Measurements from ENCODE around the gene COG5. TPM values are rescaled to one million over a fixed set of nuclear protein-coding genes. Genes with fewer than 3 reads are reported as not detected.

The COG5 gene
- total and polyA plus RNA-seq, 10 donors, result 3.6 to 86.6 (median 48.7) TPM

GRCh38 chr7:107388604-107389003, 175.1 kb downstream of the COG5 start:
- Histone ChIP-seq H3K36me3 (peaks cover 0 to 8% (median 0%) of the 10 kb centered on the region in 6 donors), H3K27me3 (replicated peaks in 1 of 7) (no peaks in the 10 kb centered on the region), H3K4me1 (peaks cover 0 to 10% (median 7%) of the 10 kb centered on the region in 6 donors), H3K9me3 (no peaks in the 10 kb centered on the region), H3K4me3 (no peak overlapping the region), H3K27ac (no peak overlapping the region)
- 95 to 98% (median 95%) methylated on average over 8 of the region's 8 CpGs for WGBS, 5 donors
- DNase-seq, result no peak
- no peak for TF ChIP-seq POLR2A (IDR thresholded peaks at IDR 0.05)
- no peak for TF ChIP-seq POLR2AphosphoS5 (IDR thresholded peaks at IDR 0.05)
- no peak for TF ChIP-seq CTCF (IDR thresholded peaks at IDR 0.05 in 8 of 11, conservative IDR thresholded peaks at IDR 0.05 in 3 of 11)
- intact Hi-C loops (cut with DNase I; ENCODE audit: low total_unique reads), result no loop called here

- Histone ChIP-seq H3K27ac (peak overlapping the region in 1 of 8 donors; percentile 20), H3K4me3 (no peak overlapping the region), H3K36me3 (peaks cover 0 to 8% (median 0%) of the 10 kb centered on the region in 6 donors), H3K27me3 (replicated peaks in 1 of 7) (no peaks in the 10 kb centered on the region), H3K4me1 (peaks cover 0 to 10% (median 7%) of the 10 kb centered on the region in 6 donors), H3K9me3 (no peaks in the 10 kb centered on the region)
- 54 to 64% (median 60%) methylated on average over 6 of the region's 6 CpGs for WGBS, 5 donors
- no peak for DNase-seq
- no peak for TF ChIP-seq CTCF (IDR thresholded peaks at IDR 0.05 in 8 of 11, conservative IDR thresholded peaks at IDR 0.05 in 3 of 11)
- TF ChIP-seq POLR2AphosphoS5 (IDR thresholded peaks at IDR 0.05), result no peak
- no peak for TF ChIP-seq POLR2A (IDR thresholded peaks at IDR 0.05)
- intact Hi-C loops (cut with DNase I; ENCODE audit: low total_unique reads), result no loop called here
Observed at GRCh38 chr7:107387573-107388219, 176.0 kb downstream of the COG5 start.

GRCh38 chr7:107387128-107387527, 176.6 kb downstream of the COG5 start:
- Histone ChIP-seq H3K4me1 (peaks cover 0 to 10% (median 7%) of the 10 kb centered on the region in 6 donors), H3K4me3 (no peak overlapping the region), H3K27ac (peak overlapping the region in 1 of 8 donors; percentile 20), H3K27me3 (replicated peaks in 1 of 7) (no peaks in the 10 kb centered on the region), H3K9me3 (no peaks in the 10 kb centered on the region), H3K36me3 (peaks cover 0 to 8% (median 0%) of the 10 kb centered on the region in 6 donors)
- peak in 2 of 3 donors; percentile 36 to 42 for TF ChIP-seq POLR2AphosphoS5 (IDR thresholded peaks at IDR 0.05)
- TF ChIP-seq POLR2A (IDR thresholded peaks at IDR 0.05), result no peak
- no peak for TF ChIP-seq CTCF (IDR thresholded peaks at IDR 0.05 in 8 of 11, conservative IDR thresholded peaks at IDR 0.05 in 3 of 11)
- DNase-seq, result peak; percentile 77
- 44 to 68% (median 53%) methylated on average over 6 of the region's 6 CpGs for WGBS, 5 donors
- intact Hi-C loops (cut with DNase I; ENCODE audit: low total_unique reads), result no loop called here

GRCh38 chr7:107386548-107387102, 177.1 kb downstream of the COG5 start:
- Histone ChIP-seq H3K27ac (peak overlapping the region in 1 of 8 donors; percentile 20), H3K27me3 (replicated peaks in 1 of 7) (no peaks in the 10 kb centered on the region), H3K4me3 (no peak overlapping the region), H3K36me3 (peaks cover 0 to 8% (median 0%) of the 10 kb centered on the region in 6 donors), H3K9me3 (no peaks in the 10 kb centered on the region), H3K4me1 (peaks cover 0 to 10% (median 7%) of the 10 kb centered on the region in 6 donors)
- no peak for DNase-seq
- intact Hi-C loops (cut with DNase I; ENCODE audit: low total_unique reads), result no loop called here
- 47 to 71% (median 57%) methylated on average over 4 of the region's 4 CpGs for WGBS, 5 donors
- TF ChIP-seq POLR2A (IDR thresholded peaks at IDR 0.05) (no peak), CTCF (IDR thresholded peaks at IDR 0.05 in 8 of 11, conservative IDR thresholded peaks at IDR 0.05 in 3 of 11) (no peak), POLR2AphosphoS5 (IDR thresholded peaks at IDR 0.05) (no peak)
